HG03571 (cell line): ENCODE data around the gene PLXDC1.

ENCODE experiments used
- ATAC-seq: cut with Tn5 transposase; IDR thresholded peaks from one replicate; pipeline ENCODE4 v1.9.1; 2021; ENCODE audit not compliant: unreplicated experiment

PLXDC1 gene

GRCh38 chr17:39156491-39156890 is 5.1 kb upstream of the PLXDC1 start:
- no peak for ATAC-seq

- no peak for ATAC-seq
Measured at GRCh38 chr17:39155654-39156053, 4.2 kb upstream of the PLXDC1 start.

- no peak for ATAC-seq
Measured at GRCh38 chr17:39153599-39154051, 2.2 kb upstream of the PLXDC1 start.

GRCh38 chr17:39151943-39152818 is 744 bp upstream of the PLXDC1 start:
- ATAC-seq, result no peak

GRCh38 chr17:39150795-39151149 is 665 bp downstream of the PLXDC1 start:
- ATAC-seq, result no peak

- ATAC-seq, result no peak
Measured at GRCh38 chr17:39150104-39150634, 1.3 kb downstream of the PLXDC1 start.

- ATAC-seq, result no peak
Measured at GRCh38 chr17:39147221-39148185, 3.9 kb downstream of the PLXDC1 start.

- ATAC-seq, result no peak
Measured at GRCh38 chr17:39146273-39146672, 5.2 kb downstream of the PLXDC1 start.

- no peak for ATAC-seq
Measured at GRCh38 chr17:39145143-39145542, 6.3 kb downstream of the PLXDC1 start.

- no peak for ATAC-seq
Measured at GRCh38 chr17:39144416-39144840, 7.0 kb downstream of the PLXDC1 start.

GRCh38 chr17:39143552-39144093 is 7.8 kb downstream of the PLXDC1 start:
- no peak for ATAC-seq

GRCh38 chr17:39141915-39142664 is 9.3 kb downstream of the PLXDC1 start:
- no peak for ATAC-seq

- no peak for ATAC-seq
Measured at GRCh38 chr17:39141294-39141693, 10.1 kb downstream of the PLXDC1 start.

GRCh38 chr17:39139561-39139960 is 11.9 kb downstream of the PLXDC1 start:
- no peak for ATAC-seq

GRCh38 chr17:39139161-39139511 is 12.3 kb downstream of the PLXDC1 start:
- no peak for ATAC-seq

- ATAC-seq, result no peak
Measured at GRCh38 chr17:39138431-39139160, 12.8 kb downstream of the PLXDC1 start.

- ATAC-seq, result no peak
Measured at GRCh38 chr17:39134878-39135277, 16.6 kb downstream of the PLXDC1 start.

GRCh38 chr17:39132192-39132610 is 19.2 kb downstream of the PLXDC1 start:
- no peak for ATAC-seq

- ATAC-seq, result no peak
Measured at GRCh38 chr17:39131616-39132015, 19.8 kb downstream of the PLXDC1 start.

GRCh38 chr17:39130205-39130604 is 21.2 kb downstream of the PLXDC1 start:
- ATAC-seq, result no peak
